GM19099 (cell line): ENCODE results near the gene RNASEH2C.

Source experiments
- POLR2A ChIP-seq: IDR thresholded peaks from 3 replicates; pipeline ENCODE4 v1.6.1; 2011; ENCODE audit warnings: low read depth; ENCODE audit not compliant: insufficient read length; ENCODE audit errors: extremely low read depth

The RNASEH2C gene

DNA sequence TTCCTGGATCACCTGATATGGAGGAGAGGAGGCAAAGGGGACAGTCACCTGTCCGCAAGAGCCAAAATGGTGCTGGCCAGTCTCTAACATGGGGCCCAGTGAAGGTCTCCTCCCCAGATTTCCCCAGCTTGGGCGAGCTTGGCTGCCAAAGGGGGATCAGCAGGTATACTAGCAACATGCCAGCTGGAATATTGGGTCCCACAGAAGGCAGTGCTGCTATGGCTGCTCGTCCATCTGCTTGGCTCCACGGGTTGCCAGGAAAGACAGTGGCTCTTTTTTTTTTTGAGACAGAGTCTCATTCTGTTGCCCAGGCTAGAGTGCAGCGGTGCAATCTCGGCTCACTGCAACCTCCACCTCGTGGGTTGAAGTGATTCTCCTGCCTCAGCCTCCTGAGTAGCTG is 21.3 kb downstream of the RNASEH2C start:
- TF ChIP-seq POLR2A = no peak

DNA sequence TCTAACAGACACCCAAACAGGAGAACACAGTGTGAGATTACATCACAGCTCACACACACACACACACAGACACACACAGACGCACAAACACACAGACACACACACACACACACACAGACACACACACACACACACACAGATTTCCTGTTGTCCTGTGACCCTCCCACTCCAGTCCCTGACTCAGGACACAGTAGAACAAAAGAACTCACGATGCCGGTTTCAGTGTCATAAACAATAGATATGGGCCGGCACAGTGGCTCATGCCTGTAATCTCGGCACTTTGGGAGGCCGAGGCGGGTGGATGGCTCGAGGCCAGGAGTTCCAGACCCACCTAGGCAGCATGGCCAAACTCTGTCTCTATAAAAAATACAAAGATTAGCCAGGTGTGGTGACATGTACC is 22.4 kb downstream of the RNASEH2C start:
- TF ChIP-seq POLR2A = no peak

DNA sequence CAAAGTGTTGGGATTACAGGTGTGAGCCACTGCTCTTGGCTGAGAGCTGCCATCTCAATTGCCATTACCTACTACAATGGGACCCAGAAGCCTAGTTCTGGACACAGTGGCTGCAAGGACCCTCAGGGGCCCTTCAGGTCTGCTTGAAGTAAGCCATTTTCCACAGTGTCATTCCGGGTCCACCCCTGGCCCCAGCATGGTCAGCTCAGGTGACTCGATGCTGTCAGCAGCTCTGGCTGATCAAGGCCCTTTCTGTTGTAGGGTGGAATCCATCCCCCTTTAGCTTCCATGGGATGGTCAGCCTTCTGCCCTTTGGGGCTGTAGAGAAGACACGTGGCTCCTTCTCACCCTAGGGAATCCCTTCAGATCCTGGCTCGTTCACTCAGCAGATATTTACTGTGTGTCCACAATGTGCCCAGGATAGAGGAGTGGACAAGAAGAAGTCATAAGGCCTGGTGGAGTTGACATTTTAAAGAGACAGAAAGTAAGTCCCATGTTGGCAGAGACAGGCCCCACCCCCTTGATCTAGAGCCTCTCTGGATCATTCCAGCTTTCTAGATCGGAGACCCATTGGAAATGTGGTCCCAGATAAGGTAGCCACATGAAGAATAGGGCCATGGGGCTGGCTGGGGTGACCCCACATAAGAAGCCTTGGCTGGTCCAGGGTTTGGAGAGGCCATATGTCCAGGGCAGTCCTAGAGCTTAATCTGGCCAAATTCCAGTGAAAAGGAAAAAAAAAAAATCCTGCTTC is 23.6 kb downstream of the RNASEH2C start:
- TF ChIP-seq POLR2A = no peak

GRCh38 chr11:65695459-65696241 is 24.9 kb downstream of the RNASEH2C start:
- TF ChIP-seq POLR2A = no peak

- no peak for TF ChIP-seq POLR2A
These were observed 28.2 kb downstream of the RNASEH2C start for GRCh38 chr11:65692367-65692766.

GRCh38 chr11:65685981-65686380 is 34.6 kb downstream of the RNASEH2C start:
- no peak for TF ChIP-seq POLR2A

DNA sequence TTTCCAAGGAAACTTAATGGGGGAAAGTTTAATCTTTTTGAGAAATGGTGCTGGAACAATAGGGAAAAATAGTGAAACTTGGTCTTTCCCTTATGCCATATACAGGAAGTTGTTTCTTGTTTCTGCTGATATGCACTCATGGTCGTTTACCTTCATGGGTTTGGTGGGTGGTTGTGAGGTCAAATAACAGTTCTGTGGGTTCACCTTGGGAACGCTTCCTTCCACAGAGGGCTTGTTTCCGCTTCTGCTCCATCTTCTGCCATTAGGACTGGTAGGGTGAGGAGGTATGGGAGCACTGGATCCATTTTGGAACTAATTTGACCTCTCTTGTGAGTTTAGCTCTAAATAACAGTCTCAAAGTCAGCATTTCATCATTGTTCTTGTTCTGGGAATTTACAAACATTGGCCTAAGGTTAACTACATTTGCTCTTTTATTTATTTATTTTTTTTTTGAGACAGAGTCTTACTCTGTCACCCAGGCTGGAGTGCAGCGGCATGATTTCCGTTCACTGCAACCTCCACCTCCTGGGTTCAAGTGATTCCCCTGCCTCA is 40.3 kb downstream of the RNASEH2C start:
- TF ChIP-seq POLR2A = no peak

DNA sequence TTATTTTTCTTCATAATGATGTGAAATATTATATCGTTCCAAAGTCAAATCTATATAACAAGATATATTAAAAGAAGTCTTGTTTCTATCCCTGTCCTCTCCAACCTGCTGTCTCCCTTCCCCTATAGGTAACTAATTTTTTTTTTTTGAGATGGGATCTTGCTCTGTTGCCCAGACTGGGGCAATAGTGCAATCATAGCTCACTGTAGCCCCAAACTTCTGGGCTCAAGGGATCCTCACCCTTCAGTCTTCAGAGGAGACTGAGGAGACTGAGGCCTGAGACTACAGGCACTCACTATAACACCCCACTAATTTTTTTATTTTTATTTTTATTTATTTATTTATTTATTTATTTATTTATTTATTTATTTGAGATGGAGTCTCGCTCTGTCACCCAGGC is 47.6 kb downstream of the RNASEH2C start:
- no peak for TF ChIP-seq POLR2A

DNA sequence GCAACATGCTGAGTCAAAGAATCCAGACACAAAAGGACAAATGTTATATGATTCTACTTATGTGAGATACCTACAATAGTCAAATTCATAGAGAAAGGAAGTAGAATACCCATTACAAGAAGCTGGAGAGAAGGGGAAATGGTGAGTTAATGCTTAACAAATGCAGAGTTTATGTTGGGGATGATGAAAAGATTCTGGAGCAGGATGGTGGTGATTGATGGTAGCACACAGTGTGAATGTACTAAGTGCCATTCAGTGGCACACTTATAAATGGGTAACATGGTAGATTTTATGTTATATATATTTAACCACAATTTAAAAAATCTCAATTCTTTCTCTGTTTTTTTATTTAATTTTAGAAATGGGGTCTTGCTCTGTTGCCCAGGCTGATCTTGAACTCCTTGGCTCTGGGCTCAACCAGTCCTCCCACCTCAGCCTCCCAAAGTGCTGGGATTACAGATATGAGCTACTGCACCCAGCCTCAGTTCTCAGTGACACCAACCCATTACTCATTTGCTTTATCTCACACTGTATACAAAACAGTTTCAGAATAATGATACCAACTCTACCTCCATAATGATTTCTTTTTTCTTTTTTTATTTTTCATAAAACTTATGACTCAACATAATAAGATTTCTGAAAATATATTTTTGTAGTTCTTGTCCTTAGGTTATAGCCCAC is 48.3 kb downstream of the RNASEH2C start:
- TF ChIP-seq POLR2A = no peak
